SK-N-SH treated with all-trans-retinoic acid at 6 μM for 48 hours (cell line): ENCODE measurements around the gene MINK1.

ENCODE experiments used
- CSDC2 ChIP-seq: fragments of 250-450 bp; sonication (Bioruptor Pico); IDR thresholded peaks from 2 replicates; pipeline ENCODE4 v1.5.0; 2020; ENCODE audit warnings: mild to moderate bottlenecking, moderate library complexity
- PPARA ChIP-seq: fragments of 250-450 bp; sonication (Bioruptor Pico); IDR thresholded peaks from 2 replicates; pipeline ENCODE4 v1.5.0; 2020; ENCODE audit warnings: mild to moderate bottlenecking, borderline replicate concordance

GRCh38 chr17:4880857-4881256 is 47.7 kb downstream of the MINK1 start:
- no peak for TF ChIP-seq PPARA (CRISPR knock-in tag)
- TF ChIP-seq CSDC2 (CRISPR knock-in tag): no peak
